8988T (cell line): Measurements from ENCODE around the gene VCAN.

Experiments
- DNase-seq: peaks from one replicate; pipeline ENCODE4 v3.0.0; 2011

Gene VCAN

GRCh38 chr5:83469075-83469474, 2.5 kb upstream of the VCAN start:
- no peak for DNase-seq

GRCh38 chr5:83470526-83471404, 779 bp upstream of the VCAN start:
- DNase-seq = no peak

- DNase-seq = no peak
These were observed 616 bp downstream of the VCAN start for GRCh38 chr5:83472213-83472507.

- peak; percentile 34 for DNase-seq
These were observed 1.2 kb downstream of the VCAN start for GRCh38 chr5:83472508-83473345.

GRCh38 chr5:83473346-83474160, 2.0 kb downstream of the VCAN start:
- DNase-seq = peak; percentile 69

GRCh38 chr5:83474161-83474796, 2.7 kb downstream of the VCAN start:
- DNase-seq = peak; percentile 38

- no peak for DNase-seq
These were observed 3.4 kb downstream of the VCAN start for GRCh38 chr5:83474991-83475390.

- no peak for DNase-seq
These were observed 3.9 kb downstream of the VCAN start for GRCh38 chr5:83475391-83475863.

GRCh38 chr5:83475935-83476814, 4.6 kb downstream of the VCAN start:
- DNase-seq = no peak

- DNase-seq = no peak
These were observed 11.4 kb downstream of the VCAN start for GRCh38 chr5:83482961-83483360.

GRCh38 chr5:83484294-83484693, 12.8 kb downstream of the VCAN start:
- no peak for DNase-seq

- no peak for DNase-seq
These were observed 14.3 kb downstream of the VCAN start for GRCh38 chr5:83485842-83486241.

GRCh38 chr5:83487155-83487554, 15.6 kb downstream of the VCAN start:
- no peak for DNase-seq

GRCh38 chr5:83488271-83488670, 16.7 kb downstream of the VCAN start:
- DNase-seq = no peak

- DNase-seq = no peak
These were observed 17.3 kb downstream of the VCAN start for GRCh38 chr5:83488821-83489220.

- DNase-seq = no peak
These were observed 18.7 kb downstream of the VCAN start for GRCh38 chr5:83490203-83490602.

- DNase-seq = no peak
These were observed 20.8 kb downstream of the VCAN start for GRCh38 chr5:83492331-83492730.

GRCh38 chr5:83493644-83494043, 22.1 kb downstream of the VCAN start:
- DNase-seq = no peak

- no peak for DNase-seq
These were observed 22.6 kb downstream of the VCAN start for GRCh38 chr5:83494087-83494620.

- no peak for DNase-seq
These were observed 23.1 kb downstream of the VCAN start for GRCh38 chr5:83494666-83495065.

- no peak for DNase-seq
These were observed 25.1 kb downstream of the VCAN start for GRCh38 chr5:83496626-83497025.
